HG03060 (cell line): ENCODE measurements around the gene HOXB4.

ENCODE experiments used
- ATAC-seq: cut with Tn5 transposase; IDR thresholded peaks from one replicate; pipeline ENCODE4 v1.9.1; 2021; ENCODE audit warnings: low read depth, moderate number of reproducible peaks; ENCODE audit not compliant: unreplicated experiment

HOXB4 gene

DNA sequence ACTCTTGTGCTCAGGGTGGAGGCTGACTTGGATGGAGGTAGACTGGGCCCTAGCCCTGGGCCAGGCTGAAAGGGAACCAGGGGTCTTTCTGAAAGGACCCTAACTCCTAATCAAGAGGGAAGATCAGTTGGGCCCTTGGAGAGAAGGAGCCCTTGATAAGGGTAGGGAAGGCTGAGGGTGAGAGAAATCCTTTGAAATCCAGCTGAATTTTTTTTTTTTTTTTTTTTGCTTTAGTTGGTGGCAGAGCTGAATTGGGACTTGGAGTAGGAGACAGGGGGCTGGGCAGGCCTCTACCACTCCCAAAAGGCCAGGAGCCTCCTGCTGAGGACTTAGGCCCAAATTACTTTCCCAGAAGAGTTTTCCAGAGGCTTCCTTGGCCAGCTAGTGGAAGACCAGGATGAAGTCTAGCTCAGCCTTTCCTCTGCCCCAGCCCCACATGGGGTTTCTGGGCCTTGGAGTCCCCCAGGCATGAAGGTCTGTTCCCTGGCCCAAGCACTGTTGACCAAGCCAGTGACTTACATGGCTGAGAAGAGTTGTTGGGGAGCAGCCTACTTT, 12.5 kb upstream of the HOXB4 start:
- no peak for ATAC-seq

DNA sequence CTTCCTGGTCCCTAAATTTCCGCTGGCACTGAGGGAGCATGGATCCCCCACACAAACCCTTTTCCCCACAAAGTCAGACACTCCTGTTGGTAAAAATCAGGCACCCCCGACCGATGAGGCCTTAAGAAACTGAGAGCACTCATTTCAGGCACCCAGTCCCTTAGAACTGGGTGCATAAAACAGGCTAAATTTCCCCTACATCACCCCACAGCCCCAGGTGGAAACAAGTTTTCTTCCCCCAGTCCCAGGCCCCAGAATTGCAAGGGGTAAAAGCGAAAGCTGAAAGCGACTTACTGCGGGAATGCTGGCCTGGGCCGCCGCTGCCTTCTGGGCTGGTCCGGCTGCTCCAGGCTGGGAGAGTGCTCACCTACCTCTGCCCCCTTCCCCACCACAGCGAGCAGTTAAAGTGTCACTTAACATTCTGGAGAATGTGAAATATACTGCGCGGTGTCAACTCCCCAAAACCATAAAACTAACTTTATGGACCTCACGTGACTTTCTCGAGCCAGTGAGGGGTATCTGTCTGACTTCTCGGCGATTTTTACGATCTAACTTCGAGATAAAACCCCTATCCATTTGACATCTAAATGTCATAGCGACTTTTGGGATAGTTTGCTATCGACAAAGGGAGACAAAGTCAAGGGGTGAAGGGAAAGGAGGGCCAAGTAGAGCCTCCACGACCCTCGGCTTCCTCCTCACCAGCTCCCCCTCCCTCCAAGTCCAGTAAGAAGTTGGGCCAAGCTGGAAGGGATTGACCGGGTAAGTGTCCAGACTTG, 11.9 kb upstream of the HOXB4 start, which contains the start of gene HOXB3:
Gene HOXB3, minus strand, starts transcription at position 411 of the 776 bp plus-strand sequence. CDS start 37,767 bp downstream, outside the sequence.
- no peak for ATAC-seq

DNA sequence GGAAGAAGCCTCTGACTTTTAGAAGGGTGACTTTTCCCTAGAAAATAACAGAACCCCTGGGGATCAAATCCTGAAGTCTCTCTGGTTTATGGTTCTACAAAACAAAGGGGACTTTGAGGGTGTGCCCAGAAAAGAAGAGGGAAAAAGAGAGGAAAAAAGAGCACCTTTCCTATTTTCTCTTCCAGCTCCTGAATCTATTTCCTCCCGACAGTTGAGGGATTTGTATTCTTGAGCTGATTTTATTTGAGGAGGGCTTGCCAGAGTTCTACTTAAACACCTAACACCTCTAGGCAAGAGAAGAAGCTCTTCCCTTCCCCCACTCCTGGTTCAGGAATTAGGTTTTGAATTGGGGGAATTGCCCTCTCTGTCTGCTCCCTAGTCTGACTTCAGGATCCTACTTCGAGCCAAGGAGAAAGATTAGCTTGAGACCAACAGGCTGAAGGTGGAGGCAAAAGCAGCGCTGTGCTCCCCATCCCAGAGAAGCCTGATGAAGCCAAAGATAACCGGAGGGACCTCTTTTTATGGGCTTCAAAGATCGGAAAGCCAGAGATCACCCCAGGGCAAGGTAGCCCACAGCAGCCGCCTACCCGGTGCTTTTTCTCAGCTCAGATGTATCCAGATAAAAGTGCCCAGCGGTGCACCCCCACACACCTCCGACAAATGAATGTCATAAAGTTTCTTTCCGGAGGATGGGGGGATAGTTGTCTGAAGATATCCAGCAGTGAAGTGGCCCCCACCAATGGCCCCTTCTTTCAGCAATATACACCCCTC, 11.1 kb upstream of the HOXB4 start:
- ATAC-seq = no peak

DNA sequence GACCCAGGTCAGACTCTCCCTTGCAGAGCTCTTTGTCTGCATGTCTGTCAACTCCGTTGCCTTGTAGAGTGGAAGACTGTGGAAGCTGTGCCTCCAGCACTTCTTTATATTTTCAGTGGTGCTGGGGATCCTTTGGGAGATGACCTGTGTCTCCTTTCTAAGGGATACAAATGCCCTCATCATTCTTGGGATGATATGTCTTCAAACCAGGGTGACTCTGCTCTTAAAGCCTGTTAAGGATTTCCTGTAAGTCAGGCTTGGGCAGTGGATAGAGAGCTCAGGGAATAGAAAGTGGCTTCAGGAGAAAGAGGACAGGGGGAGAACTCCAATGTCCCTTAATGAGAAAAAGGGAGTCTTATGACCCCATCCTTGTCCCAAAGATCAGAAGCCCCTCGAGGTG, 10.4 kb upstream of the HOXB4 start:
- ATAC-seq = no peak

DNA sequence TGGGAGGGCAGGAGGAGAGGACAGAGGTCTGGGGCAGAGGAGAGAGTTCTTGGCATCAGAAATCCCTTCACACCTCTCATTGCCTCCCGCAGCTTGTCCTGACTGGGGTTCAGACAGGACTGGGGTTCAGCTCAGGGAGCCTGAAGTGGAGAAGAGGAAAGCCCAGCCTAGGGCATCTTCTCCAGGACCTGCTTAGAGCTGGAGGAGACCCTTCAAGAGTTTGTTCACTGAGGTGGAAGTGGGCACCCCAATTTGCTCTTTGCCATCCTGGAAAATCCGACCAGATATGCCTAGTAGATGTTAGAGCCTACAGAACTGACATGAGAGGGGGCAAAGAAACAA, 9.9 kb upstream of the HOXB4 start:
- no peak for ATAC-seq

DNA sequence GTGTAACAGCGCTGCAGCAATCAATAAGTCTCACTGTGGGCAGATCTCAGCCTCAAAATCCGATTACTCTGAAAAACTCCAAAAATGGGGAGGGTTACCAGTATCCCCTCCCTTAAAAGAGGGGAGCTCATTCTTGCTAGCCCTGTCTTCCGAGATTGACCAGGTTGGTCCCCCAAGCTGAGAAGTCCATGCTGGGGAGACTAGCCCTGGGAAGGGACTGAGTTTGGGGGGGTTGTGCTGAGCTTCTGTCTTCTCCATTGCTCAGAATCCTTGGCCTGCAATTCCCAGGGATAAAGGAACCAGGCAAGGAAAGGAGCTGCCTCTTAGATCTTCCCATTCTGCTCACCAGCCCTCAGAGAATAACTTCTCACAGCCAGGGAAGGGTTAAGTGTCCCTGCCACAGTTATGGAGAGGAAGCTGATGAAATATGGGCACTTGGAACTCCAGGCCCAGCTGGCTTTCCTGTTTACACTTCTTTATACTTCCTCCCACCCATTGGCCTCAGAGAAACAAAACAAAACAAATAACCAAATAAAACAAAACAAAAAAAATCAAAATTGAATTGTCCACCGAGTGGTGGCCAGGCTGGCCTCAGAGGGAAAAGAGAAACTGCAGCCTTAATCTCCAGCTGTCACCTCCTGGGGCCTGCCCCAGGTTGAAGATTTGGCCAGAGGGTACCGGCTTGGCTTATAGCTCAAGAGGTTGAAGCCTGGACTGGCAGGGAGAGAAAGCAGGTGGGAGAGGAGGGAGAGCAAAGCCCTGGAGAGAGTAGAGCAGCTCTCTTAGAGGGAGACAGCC, 9.3 kb upstream of the HOXB4 start:
- no peak for ATAC-seq

DNA sequence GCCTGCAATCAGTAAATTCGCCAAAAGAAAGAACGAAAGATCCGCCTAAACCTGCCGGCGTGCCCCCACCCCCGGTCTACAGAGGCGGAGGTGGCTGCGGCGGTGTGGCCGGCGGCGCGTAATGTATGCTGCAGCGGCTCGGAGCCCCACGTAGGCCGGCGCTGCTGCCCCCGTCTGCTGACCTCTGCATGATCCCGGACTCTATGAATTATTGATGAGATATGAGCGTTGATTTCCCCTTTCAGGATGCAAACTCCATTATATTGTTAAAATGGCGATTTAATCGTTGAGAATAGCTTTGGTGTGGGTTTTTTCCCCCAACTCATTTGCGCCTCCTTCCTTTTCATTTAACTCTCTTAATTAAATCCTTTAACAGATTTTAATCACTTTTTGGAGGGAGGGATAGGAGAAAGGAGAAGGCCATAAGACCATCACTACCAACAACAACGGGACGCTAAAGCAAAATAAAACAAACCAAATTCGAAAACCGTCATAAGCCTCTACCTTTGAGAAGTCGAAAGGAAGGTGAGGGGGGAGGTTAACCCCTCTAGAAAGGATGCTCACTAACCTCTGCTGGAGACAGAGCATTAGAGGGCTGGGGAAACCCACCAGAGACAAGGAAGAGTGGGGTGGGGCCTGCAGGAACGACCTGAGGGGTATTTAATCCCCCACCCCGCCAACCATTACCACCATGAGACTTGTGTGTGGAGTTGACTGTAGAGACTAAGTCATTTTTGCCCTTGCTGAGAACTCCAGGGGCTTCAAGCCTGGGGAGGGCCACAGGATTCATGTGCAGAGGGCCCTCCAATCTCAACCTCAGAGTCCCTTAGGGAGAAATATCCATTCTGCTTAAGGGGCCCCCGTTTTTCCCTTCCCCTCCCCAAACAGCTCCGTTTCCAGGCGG, 8.5 kb upstream of the HOXB4 start:
- no peak for ATAC-seq

DNA sequence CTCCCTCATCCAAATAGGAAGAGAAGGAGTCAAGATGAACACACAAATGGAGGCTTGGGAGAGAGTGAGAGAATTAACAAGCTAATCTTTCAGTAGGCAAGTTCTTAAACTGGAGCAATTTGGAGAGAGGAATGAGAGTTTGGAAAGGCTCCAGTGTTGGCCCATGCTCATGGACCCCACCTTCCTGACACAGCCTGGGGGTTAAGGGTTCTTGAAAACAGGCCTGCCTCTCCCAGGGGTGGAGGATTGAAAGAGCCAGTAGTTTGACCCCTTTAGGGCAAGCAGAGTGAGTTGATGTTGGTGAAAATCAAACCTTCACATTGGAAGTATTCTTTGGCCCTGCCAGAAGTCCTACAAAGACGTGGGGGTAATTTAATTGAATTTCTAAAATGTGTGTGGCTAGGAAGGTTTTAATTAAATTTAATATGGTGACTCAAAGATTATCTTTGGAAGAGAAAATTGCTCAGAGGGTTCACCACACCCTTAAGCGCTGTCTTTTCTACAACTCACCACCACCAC, 6.1 kb upstream of the HOXB4 start:
- no peak for ATAC-seq

DNA sequence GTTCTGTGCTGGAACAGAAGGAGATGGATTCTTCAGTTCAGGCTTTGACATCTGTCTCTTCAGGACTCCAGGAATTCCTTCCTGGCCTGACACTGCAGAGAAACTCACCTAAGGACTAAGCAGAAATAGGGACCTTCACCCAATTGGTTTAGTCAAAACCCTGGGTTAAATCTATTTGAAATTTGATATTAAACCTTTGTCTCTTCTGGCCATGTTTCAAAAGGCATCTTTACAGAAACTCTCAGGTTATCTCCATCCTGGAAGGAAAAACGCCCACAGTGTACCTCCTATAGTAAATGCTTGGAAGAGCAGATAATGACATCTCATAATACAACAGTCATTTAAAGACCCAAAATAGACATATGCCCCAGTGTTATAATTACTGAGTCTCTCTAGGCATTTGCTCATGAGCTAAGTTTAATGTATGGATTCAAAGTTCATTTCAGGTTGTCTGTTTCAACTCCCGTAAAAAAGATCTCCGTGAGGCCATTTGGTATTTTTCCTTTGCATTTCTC, 5.6 kb upstream of the HOXB4 start:
- no peak for ATAC-seq

DNA sequence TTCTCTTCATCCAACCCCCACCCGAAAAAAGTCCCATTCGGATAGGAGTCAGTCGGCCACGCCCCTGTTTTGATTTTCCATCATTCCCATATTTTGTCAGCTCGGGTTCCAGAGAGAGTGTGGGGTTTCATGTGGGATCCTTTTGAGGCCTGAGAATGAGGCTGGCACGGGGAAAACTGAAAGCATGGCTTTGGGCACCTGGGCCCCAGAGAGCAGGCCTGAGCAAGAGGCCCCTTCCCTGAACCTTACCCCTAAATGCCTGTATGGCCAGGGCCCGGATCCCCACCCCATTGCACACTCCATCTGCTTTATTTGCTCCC, 4.6 kb upstream of the HOXB4 start:
- ATAC-seq = no peak

DNA sequence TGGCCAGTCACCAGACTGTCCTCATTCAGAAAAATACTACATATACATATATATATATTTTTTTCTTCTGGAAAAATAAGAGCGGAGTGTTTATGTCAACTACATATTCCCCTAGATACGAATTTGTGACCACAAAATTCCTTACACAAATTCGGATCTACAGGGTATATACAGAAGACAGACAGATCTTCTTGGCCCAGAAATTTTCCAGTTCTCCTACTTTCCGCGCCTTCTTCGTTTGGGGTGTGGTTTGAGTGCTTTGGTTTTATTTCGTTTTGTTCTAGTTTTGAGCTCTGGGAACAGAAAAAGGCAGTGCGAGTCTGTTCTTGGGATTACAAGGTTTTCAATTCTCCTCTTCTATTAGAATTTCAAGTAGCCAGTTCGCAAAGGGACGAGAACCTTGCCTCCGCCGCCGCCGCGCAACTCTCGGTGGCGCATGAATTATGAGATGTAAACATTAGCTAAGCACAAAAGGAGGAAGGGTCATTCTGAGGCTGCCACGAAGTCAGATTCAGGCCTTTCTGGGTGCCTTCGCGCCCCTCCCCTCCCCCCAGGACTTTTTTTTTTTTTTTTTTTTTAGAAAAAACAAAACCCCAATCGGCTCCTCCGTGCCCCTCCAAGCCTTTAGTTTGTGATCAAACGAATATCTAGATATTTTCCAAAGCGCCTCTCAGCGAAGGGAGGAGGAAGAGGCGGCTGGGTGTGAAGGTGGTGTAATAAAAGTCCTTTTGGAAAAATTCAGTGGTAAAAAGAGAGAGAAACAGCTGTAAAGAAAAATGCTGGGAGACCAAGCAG, 1.8 kb upstream of the HOXB4 start:
- no peak for ATAC-seq

DNA sequence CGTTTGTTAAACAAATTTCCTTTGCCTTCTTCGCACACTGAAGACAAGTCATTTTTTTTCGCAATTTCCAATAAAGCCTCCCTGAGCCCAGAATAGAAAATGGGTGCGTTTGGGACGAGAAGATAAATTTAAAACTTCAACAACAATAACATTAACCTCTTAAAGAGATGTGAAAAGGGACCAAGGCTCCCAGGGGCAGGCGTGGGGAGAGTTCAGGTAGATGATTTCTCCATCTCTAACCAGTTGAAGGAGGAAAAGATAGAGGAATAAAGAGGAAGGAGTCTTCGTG, 1.3 kb upstream of the HOXB4 start:
- ATAC-seq = no peak

DNA sequence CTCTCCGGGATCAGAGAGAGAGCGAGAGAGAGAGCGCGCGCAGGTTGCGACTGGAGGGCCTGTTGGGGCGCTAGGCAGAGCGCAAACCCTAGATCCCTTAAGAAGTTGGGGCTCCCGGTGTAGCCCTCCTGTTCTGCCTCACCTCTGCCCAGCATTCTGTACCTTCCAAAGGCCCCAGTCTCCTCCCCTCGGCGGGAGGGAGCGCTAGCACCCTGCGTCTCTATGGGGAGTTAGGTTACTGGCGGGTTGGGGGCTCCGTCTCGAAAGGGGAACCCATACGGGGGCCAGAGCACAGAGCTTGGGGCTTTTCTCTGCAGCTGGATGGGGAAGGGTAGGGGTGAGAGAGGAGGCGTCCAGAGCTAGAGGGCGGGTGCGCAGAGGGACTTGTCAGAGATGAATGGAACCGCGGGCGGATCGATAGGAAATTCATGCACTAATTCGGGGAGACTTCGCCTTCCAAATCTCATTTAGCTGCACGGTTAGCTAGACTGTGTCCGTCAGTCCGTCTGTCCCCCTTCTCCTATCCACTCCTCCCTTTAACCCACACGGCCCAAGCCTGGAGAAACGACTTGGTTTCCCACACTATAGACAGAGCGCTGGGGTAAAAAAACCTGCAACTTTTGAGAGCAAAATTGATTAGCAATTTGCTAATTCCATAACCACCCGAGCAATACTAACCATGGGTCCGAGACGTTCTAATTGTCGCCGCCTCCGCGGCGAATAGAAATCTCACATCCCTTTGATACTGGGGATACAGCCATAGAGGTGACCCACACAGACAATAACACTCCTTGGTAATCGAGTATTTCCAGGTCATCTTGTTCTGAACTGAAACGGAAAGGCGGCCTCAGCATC, 693 bp upstream of the HOXB4 start:
- ATAC-seq = no peak

DNA sequence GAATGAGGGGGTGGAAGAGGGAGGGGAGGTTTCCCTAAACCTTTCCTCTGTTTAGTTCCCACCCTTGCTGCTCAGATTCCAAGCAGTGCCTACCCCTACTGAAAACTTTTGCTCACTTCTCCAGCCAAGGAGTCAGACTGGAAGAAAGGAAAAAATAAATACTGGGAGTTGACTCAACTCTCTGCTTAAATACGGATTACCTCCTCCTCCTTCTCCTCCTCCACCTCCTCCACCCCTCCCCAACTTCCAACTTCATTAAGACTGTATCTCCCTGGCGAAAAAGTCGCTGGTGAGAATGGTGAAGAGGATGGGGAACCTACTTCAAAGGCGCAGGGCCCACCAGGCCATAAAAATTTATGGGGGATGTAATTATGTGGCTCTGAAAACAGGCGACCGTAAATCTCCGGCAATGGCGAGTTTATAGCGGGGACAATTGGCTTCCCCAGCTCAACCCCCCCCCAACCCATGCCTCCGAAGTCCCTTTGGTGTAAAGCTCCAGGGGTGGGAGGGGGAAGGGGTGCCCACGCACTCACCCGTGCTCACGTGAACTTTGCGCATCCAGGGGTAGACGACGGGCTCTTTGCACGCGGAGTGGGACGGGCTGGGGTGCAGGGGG, 712 bp downstream of the HOXB4 start:
- ATAC-seq = no peak

DNA sequence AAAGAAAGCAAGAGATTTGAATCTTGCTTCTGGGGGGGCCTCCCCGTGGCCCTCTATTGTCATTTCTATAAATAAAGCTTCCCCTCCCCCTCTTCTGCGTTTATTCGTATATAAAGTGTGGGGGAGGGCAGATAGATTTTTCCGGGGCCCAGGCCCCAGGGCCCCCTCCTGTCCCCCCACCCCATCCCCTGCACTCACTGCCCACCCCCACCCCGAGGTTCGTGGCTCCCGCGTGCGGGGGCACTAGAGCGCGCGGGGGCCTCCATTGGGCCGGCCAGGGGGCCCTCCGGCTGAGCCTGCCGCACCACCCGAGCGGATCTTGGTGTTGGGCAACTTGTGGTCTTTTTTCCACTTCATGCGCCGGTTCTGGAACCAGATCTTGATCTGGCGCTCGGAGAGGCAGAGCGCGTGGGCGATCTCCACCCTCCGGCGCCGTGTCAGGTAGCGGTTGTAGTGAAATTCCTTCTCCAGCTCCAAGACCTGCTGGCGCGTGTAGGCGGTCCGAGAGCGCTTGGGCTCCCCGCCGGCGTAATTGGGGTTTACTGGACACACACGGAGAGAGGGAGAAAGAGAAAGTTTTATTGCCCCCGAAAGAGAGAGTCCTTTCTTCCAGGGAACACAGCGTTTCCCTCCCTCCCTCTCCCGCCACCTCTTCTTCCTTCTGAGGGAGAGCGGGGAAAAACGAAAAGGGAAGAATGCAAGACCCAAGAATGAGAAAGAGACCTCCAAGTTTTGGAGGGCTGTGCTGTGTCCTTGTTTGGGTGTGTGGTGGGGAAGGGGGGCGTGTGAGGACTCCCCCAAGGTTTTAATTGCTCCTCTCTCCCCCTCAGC, 1.5 kb downstream of the HOXB4 start:
- ATAC-seq = no peak

DNA sequence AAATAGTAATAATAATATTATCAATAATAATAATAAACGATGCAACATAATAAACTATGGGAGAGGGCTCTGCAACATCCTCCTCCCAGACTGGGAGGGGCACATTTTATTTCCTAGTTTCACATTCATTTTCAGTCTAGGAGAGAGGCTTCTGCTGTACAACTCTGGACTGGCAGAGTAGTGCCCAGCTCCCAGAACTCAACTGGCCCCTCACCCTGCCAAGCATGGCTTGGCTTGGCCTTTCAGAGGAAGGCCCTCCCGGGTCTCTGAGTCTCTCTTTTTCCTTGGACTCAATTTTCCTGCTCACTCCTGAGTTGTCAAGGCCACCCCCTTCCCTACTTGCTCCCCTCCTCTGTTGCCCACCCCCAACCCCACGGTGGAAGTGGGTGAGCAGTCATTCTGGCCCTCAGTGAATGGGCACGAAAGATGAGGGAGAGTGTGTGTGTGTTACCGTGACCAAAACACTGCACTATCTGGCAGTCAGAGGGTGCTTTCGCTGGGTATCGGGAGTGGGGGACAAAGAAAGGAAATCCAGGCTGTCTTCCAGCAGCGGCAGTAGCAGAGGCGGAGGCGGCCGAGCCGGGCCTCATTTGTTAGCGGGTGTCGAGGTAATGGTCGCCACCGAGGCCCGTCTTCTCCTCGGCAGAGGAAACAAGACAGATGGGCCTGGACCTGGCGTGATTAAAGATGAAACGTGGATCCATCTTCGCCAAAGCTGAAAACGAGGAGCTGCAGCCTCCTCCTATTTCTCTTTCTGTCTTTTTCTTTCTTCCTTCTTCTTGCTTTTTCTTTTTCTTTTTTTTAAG, 2.3 kb downstream of the HOXB4 start:
- no peak for ATAC-seq
